K562 (cell line): ENCODE results near the gene PSORS1C1. TPM values are rescaled to one million over a fixed set of nuclear protein-coding genes. Genes with fewer than 3 reads are reported as not detected.

ENCODE experiments used
- ZFPM2 ChIP-seq: fragments of 250-450 bp; sonication (Bioruptor Pico); IDR thresholded peaks from 2 replicates; pipeline ENCODE4 v1.5.1; 2022; ENCODE audit warnings: mild to moderate bottlenecking
- ZNF778 ChIP-seq: fragments of 450-650 bp; formaldehyde crosslinking; IDR thresholded peaks from 2 replicates; pipeline ENCODE4 v1.4.0; 2020; ENCODE audit warnings: mild to moderate bottlenecking, moderate library complexity
- polyA plus RNA-seq, 8 experiments: library from polyadenylated mRNA; depleted of rRNA in 4 of 8; stranded (reverse) in 5 of 8; unstranded in 3 of 8; fragments of >200 nt; fragmentation: Nextera tagmentation in 2 of 8; fragmentation: Illumina TruSeq in 1 of 8; extraction: Ambion mirVana in 2 of 8; extraction: Trizol in 1 of 8; gene quantifications; 2 replicates each; pipeline versions ENCODE4 v1.2.1 to v1.2.3, GENCODE V29; 2011 to 2014; ENCODE audit warnings: inconsistent platforms in 1 of 8, missing spikeins in 1 of 8
- total RNA-seq, 7 experiments: library from RNA; depleted of rRNA in 6 of 7; stranded (reverse); fragments of >200 nt in 6 of 7; fragmentation: Illumina TruSeq in 2 of 7; extraction: Trizol in 2 of 7; gene quantifications; 2 replicates each; pipeline versions ENCODE4 v1.2.1 to v1.2.3, GENCODE V29; 2011 to 2021; ENCODE audit warnings: low replicate concordance in 1 of 7
- TF ChIP-seq, protein P1 (sequence below), 2 experiments: fragments of 450-650 bp; formaldehyde crosslinking in 1 of 2; IDR thresholded peaks; 2 replicates each; pipeline versions ENCODE4 v1.4.0 to v1.6.1; 2014 to 2020; ENCODE audit warnings: mild to moderate bottlenecking in 2 of 2, borderline replicate concordance in 1 of 2, low read depth in 1 of 2
- TF ChIP-seq, protein P2 (sequence below): fragments of 450-650 bp; IDR thresholded peaks from 2 replicates; pipeline ENCODE4 v1.6.1; 2017; ENCODE audit warnings: antibody characterized with exemption, mild to moderate bottlenecking
- TF ChIP-seq, protein P3 (sequence below): sonication (generic); formaldehyde crosslinking; IDR thresholded peaks from 2 replicates; pipeline ENCODE4 v1.8.1; 2023; ENCODE audit warnings: mild to moderate bottlenecking, missing genetic modification reagents

PSORS1C1 gene
- total and polyA plus RNA-seq, 9 of the 15 experiments (the other 6 are each of a cell fraction or from before 2014, with no cell fraction given) = 0.11 TPM; not detected in 8

- TF ChIP-seq, protein P1, sequence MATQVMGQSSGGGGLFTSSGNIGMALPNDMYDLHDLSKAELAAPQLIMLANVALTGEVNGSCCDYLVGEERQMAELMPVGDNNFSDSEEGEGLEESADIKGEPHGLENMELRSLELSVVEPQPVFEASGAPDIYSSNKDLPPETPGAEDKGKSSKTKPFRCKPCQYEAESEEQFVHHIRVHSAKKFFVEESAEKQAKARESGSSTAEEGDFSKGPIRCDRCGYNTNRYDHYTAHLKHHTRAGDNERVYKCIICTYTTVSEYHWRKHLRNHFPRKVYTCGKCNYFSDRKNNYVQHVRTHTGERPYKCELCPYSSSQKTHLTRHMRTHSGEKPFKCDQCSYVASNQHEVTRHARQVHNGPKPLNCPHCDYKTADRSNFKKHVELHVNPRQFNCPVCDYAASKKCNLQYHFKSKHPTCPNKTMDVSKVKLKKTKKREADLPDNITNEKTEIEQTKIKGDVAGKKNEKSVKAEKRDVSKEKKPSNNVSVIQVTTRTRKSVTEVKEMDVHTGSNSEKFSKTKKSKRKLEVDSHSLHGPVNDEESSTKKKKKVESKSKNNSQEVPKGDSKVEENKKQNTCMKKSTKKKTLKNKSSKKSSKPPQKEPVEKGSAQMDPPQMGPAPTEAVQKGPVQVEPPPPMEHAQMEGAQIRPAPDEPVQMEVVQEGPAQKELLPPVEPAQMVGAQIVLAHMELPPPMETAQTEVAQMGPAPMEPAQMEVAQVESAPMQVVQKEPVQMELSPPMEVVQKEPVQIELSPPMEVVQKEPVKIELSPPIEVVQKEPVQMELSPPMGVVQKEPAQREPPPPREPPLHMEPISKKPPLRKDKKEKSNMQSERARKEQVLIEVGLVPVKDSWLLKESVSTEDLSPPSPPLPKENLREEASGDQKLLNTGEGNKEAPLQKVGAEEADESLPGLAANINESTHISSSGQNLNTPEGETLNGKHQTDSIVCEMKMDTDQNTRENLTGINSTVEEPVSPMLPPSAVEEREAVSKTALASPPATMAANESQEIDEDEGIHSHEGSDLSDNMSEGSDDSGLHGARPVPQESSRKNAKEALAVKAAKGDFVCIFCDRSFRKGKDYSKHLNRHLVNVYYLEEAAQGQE (IDR thresholded peaks at IDR 0.05; ENCODE audit: borderline replicate concordance) = no peak
- TF ChIP-seq, protein P1 (CRISPR knock-in tag; IDR thresholded peaks at IDR 0.05; ENCODE audit: low read depth) = no peak
- no peak for TF ChIP-seq ZNF778 (CRISPR knock-in tag)
- TF ChIP-seq, protein P2, sequence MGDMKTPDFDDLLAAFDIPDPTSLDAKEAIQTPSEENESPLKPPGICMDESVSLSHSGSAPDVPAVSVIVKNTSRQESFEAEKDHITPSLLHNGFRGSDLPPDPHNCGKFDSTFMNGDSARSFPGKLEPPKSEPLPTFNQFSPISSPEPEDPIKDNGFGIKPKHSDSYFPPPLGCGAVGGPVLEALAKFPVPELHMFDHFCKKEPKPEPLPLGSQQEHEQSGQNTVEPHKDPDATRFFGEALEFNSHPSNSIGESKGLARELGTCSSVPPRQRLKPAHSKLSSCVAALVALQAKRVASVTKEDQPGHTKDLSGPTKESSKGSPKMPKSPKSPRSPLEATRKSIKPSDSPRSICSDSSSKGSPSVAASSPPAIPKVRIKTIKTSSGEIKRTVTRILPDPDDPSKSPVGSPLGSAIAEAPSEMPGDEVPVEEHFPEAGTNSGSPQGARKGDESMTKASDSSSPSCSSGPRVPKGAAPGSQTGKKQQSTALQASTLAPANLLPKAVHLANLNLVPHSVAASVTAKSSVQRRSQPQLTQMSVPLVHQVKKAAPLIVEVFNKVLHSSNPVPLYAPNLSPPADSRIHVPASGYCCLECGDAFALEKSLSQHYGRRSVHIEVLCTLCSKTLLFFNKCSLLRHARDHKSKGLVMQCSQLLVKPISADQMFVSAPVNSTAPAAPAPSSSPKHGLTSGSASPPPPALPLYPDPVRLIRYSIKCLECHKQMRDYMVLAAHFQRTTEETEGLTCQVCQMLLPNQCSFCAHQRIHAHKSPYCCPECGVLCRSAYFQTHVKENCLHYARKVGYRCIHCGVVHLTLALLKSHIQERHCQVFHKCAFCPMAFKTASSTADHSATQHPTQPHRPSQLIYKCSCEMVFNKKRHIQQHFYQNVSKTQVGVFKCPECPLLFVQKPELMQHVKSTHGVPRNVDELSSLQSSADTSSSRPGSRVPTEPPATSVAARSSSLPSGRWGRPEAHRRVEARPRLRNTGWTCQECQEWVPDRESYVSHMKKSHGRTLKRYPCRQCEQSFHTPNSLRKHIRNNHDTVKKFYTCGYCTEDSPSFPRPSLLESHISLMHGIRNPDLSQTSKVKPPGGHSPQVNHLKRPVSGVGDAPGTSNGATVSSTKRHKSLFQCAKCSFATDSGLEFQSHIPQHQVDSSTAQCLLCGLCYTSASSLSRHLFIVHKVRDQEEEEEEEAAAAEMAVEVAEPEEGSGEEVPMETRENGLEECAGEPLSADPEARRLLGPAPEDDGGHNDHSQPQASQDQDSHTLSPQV = no peak
- no peak for TF ChIP-seq ZFPM2 (CRISPR knock-in tag)
- TF ChIP-seq, protein P3, sequence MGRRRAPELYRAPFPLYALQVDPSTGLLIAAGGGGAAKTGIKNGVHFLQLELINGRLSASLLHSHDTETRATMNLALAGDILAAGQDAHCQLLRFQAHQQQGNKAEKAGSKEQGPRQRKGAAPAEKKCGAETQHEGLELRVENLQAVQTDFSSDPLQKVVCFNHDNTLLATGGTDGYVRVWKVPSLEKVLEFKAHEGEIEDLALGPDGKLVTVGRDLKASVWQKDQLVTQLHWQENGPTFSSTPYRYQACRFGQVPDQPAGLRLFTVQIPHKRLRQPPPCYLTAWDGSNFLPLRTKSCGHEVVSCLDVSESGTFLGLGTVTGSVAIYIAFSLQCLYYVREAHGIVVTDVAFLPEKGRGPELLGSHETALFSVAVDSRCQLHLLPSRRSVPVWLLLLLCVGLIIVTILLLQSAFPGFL (CRISPR knock-in tag) = no peak
Measured at GRCh38 chr6:31129130-31129529, 14.5 kb downstream of the PSORS1C1 start (continued).
